Uterus (tissue), 4 donors: ENCODE measurements around the gene NWD2. TPM values are rescaled to one million over a fixed set of nuclear protein-coding genes. Genes with fewer than 3 reads are reported as not detected.
"Not testable (repeated sequence)": the region's sequence is repeated elsewhere in the genome, so short reads cannot be mapped to it uniquely, and the experiment has no call there.

Experiments used
- DNase-seq, 2 donors: peaks; one replicate each; pipeline ENCODE4 v3.0.0-alpha.2; 2019 to 2020
- H3K27ac ChIP-seq, 2 donors: fragments of 200-600 bp; sonication (generic); 1 replicate in 1 of 2; 2 replicates in 1 of 2; pipeline ENCODE4 v1.5.1; 2016 to 2018
- H3K27me3 ChIP-seq, 2 donors: fragments of 200-600 bp; sonication (generic); one replicate each; pipeline ENCODE4 v1.5.1; 2018 to 2019; ENCODE audit warnings: control low read depth in 1 of 2
- H3K36me3 ChIP-seq, 2 donors: fragments of 200-600 bp; sonication (generic); one replicate each; pipeline ENCODE4 v1.5.1; 2019; ENCODE audit warnings: control low read depth in 1 of 2
- H3K4me1 ChIP-seq, 2 donors: fragments of 200-600 bp; sonication (generic); one replicate each; pipeline ENCODE4 v1.5.1; 2018 to 2019; ENCODE audit warnings: control low read depth in 1 of 2
- H3K4me3 ChIP-seq, 2 donors: fragments of 200-600 bp; sonication (generic); 1 replicate in 1 of 2; 2 replicates in 1 of 2; pipeline ENCODE4 v1.5.1; 2018 to 2019; ENCODE audit warnings: mild to moderate bottlenecking in 1 of 2
- H3K9me3 ChIP-seq, 2 donors: fragments of 200-600 bp; sonication (generic); one replicate each; pipeline ENCODE4 v1.5.1; 2019; ENCODE audit warnings: control low read depth in 1 of 2
- POLR2A ChIP-seq, 2 donors: fragments of 450-650 bp; IDR thresholded peaks; one replicate each; pipeline ENCODE4 v1.6.1; 2016; ENCODE audit warnings: antibody characterized with exemption in 2 of 2, mild to moderate bottlenecking in 1 of 2, moderate library complexity in 1 of 2
- intact Hi-C: fragments of 100-400 bp; cut with DNase I; formaldehyde crosslinking; loops from one replicate; pipeline ENCODE4 v1.15.1; 2023; ENCODE audit warnings: low total_unique reads
- total RNA-seq, 4 donors: library from RNA; depleted of rRNA in 3 of 4; stranded (reverse); fragments of >200 nt in 3 of 4; gene quantifications; one replicate each; pipeline versions ENCODE4 v1.1.0 to v1.2.4, GENCODE V29; 2014 to 2023
- TF ChIP-seq, protein P1 (sequence below), 4 experiments: fragments of 200-600 bp in 2 of 4; fragments of 450-650 bp in 2 of 4; sonication (generic) in 2 of 4; IDR thresholded peaks; one replicate each; pipeline ENCODE4 v1.5.1; 2016 to 2019; ENCODE audit warnings: antibody characterized with exemption in 4 of 4, mild to moderate bottlenecking in 2 of 4, moderate library complexity in 1 of 4
- donor health status: DM: yes; HTN: yes; CAD: no.

The NWD2 gene, protein sequence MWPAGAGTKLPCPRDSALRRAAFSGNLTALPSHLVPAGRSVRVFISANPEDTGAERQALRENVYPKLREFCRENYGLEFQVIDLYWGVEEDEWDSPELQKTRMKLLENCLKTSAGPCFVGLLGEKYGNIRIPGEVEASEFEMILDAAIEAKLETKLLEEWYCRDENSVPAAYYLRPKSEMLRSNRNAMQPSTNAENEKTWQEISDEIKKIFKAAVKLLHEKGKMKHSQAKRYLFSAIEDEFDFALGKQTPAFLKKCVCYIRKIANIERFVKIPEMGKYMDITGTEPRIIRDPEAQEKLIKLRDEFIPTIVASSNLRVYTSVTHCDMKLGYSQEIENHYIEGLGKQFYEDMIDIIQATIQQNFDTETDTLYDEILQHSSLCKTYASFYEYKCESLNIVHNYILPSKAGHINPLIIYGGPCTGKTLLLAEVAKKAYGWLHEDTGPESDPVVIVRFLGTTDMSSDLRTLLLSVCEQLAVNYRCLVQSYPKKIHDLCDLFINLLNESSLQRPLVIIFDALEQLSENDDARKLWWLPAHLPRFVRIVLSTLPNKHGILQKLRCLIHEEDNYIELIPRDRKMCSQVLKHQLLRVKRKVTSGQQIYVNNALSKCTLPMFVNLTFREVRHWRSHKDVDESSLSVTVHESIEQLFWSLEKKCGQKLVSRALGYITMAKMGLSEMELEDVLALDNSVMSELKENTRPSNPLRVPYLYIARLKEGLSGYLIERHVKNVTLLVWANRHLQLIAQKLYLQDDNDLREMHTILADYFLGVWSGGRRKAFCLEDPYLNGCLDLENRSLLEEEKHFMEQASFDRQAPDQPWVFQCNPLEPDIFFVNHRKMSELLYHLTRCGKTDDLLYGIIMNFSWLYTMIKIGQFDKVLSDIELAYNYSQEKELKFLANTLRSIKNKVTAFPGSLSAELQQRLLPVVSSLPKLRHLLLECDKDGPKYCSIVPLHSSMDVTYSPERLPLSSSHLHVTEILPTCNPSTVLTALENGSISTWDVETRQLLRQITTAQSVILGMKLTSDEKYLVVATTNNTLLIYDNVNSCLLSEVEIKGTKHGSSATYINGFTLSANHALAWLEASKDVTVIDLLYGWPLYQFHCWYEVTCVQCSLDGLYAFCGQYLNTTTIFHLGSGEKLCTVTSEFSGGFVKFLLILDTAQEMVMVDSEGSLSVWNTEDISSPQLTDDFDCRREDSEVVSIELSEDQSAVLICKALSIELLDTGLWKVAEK (N-terminal part only)
- under 1 TPM in 1 of 4 donors, not detected in 3; 0.14 TPM for total RNA-seq

DNA sequence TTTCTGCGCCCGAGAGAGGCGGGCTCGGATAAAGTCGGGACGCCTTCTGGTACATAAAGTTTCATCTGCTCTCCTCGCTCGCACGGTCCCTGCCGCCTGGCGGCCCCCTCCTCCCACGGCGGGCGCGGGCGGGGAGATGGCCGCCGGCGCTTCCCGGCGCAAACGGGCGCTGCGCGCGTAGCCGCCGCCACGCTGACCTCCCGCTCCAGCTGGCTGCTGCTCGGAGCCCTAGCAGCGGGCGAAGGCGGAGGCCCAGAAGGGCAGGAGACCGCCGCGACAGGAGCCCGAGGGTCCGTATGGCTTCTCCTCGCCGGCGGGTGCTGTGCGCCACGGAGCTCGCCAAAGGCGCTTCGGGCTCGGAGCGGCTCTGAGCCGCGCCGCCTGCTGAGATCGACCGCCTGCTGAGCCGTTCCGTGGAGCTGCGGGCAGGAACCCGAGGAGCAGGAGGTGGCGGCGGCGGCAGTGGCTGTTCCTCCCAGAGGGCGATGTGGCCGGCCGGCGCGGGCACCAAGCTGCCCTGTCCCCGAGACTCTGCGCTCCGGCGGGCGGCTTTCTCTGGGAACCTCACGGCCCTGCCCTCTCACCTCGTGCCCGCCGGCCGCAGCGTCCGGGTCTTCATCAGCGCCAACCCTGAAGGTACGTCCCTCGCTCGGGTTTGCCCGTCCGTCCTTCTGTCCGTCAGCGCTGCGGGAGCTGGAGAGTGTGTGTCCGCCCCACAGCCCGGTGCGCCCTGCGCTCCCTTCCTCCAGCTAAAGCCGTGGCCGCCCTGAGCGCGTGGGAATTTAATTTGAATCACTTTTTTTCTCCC lies at the start of gene NWD2:
TSS of gene NWD2 (plus strand) at position 161 of the 808 bp plus-strand sequence. CDS start at position 486, 325 bp downstream.
- no peak for TF ChIP-seq POLR2A (IDR thresholded peaks at IDR 0.05)
- TF ChIP-seq, protein P1, sequence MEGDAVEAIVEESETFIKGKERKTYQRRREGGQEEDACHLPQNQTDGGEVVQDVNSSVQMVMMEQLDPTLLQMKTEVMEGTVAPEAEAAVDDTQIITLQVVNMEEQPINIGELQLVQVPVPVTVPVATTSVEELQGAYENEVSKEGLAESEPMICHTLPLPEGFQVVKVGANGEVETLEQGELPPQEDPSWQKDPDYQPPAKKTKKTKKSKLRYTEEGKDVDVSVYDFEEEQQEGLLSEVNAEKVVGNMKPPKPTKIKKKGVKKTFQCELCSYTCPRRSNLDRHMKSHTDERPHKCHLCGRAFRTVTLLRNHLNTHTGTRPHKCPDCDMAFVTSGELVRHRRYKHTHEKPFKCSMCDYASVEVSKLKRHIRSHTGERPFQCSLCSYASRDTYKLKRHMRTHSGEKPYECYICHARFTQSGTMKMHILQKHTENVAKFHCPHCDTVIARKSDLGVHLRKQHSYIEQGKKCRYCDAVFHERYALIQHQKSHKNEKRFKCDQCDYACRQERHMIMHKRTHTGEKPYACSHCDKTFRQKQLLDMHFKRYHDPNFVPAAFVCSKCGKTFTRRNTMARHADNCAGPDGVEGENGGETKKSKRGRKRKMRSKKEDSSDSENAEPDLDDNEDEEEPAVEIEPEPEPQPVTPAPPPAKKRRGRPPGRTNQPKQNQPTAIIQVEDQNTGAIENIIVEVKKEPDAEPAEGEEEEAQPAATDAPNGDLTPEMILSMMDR (IDR thresholded peaks at IDR 0.05) = no peak
- intact Hi-C loops = no loop called here
- Histone ChIP-seq H3K4me3 (no peak within 1 kb of the TSS), H3K36me3 (no peaks in the 10 kb centered on the region), H3K4me1 (peaks cover 0 to 6% of the 10 kb centered on the region in 2 donors), H3K9me3 (no peaks in the 10 kb centered on the region), H3K27ac (no peak within 1 kb of the TSS), H3K27me3 (peaks cover 0 to 26% of the 10 kb centered on the region in 2 donors)
- no peak for DNase-seq

DNA sequence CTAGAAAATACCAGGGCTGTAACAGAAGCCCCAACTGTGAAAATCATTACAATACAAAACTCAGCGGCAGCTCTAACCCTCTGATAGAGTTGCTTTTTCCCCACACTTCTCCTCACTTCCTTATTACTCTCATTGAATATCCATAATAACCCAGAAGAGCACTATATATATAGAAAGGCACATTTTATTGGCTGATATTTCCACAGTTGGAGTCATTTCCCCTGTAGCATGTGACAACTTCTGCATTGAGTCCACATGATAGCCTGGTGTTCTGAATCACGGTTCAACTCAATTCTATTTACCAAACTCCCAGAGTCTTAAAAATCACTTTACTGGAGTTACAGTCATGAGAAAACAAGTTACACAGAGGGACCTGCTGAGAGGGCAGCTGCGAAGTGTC lies 46.6 kb upstream of the NWD2 start:
- Histone ChIP-seq H3K36me3 (no peaks in the 10 kb centered on the region), H3K4me3 (no peak overlapping the region), H3K27ac (no peak overlapping the region), H3K9me3 (no peaks in the 10 kb centered on the region), H3K27me3 (no peaks in the 10 kb centered on the region), H3K4me1 (no peaks in the 10 kb centered on the region)
- intact Hi-C loops = no loop called here
- no peak for DNase-seq
- TF ChIP-seq POLR2A (IDR thresholded peaks at IDR 0.05) = no peak
- TF ChIP-seq, protein P1 (IDR thresholded peaks at IDR 0.05) = no peak

DNA sequence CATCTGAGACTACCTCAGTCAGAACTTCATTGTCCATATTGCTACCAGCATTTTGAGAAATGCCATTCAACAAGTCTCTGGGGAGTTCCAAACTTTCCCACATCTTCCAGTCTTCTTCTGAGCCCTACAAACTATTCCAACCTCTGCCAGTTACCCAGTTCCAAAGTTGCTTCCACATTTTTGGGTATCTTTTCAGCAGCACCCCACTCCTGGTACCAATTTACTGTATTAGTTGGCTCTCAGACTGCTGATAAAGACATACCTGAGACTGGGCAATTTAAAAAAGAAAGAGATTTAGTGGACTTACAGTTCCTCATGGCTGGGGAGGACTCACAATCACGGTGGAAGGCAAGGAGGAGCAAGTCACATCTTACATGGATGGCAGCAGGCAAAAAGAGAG lies 39.8 kb upstream of the NWD2 start:
- H3K9me3 ChIP-seq, H3K36me3 ChIP-seq, H3K4me3 ChIP-seq, H3K4me1 ChIP-seq, DNase-seq, intact Hi-C loops, H3K27ac ChIP-seq, H3K27me3 ChIP-seq: not testable (repeated sequence)

DNA sequence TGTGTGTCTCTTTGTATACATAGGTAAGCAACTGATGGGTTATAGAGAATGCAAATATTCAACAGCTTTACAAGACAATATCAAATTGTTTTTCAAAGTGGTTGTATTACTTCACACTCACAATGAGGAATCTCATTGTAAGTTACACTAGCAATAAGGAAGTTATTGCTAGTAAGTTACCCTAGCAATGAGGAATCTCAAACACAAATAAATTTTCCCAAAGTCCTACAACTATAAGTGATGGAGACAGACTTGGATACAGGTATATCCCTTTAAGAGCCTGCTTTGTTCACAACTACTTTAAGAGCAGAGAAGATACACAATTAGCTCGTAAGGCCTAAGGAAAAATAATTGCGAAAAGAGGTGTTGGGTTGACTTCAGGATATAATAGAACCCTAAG lies 28.3 kb upstream of the NWD2 start:
- no peaks in the 10 kb centered on the region for H3K9me3 ChIP-seq
- no peak overlapping the region for H3K27ac ChIP-seq
- H3K4me1 ChIP-seq = no peaks in the 10 kb centered on the region
- intact Hi-C loops = no loop called here
- H3K4me3 ChIP-seq = no peak overlapping the region
- H3K36me3 ChIP-seq = no peaks in the 10 kb centered on the region
- no peaks in the 10 kb centered on the region for H3K27me3 ChIP-seq
- DNase-seq = no peak
- TF ChIP-seq POLR2A (IDR thresholded peaks at IDR 0.05) = no peak
- TF ChIP-seq, protein P1 (IDR thresholded peaks at IDR 0.05) = no peak

DNA sequence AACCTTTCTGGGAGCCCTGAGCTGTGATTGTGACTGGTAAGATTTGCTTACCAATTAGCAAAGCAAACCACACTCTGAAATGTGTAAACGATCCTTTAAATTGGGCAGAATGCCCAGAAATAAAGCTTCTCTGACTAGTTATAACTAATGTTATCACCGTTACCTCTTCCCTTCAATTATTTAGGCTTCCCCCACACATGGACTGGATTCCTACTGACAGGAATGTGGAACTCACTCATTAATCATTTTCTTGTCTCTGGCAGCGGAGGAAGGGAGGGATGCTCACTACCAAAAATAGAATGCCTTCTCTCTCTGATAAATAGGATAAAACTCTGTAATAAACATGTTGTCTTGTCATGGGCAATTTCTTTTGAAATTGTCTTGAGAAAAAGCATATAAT lies 25.3 kb upstream of the NWD2 start:
- intact Hi-C loops = no loop called here
- DNase-seq = no peak
- Histone ChIP-seq H3K27me3 (no peaks in the 10 kb centered on the region), H3K36me3 (no peaks in the 10 kb centered on the region), H3K4me1 (no peaks in the 10 kb centered on the region), H3K27ac (no peak overlapping the region), H3K4me3 (no peak overlapping the region), H3K9me3 (no peaks in the 10 kb centered on the region)
- TF ChIP-seq, protein P1 (IDR thresholded peaks at IDR 0.05) = no peak
- TF ChIP-seq POLR2A (IDR thresholded peaks at IDR 0.05) = no peak
